ENCODE results near the gene CACNB1.

Gene CACNB1

DNA sequence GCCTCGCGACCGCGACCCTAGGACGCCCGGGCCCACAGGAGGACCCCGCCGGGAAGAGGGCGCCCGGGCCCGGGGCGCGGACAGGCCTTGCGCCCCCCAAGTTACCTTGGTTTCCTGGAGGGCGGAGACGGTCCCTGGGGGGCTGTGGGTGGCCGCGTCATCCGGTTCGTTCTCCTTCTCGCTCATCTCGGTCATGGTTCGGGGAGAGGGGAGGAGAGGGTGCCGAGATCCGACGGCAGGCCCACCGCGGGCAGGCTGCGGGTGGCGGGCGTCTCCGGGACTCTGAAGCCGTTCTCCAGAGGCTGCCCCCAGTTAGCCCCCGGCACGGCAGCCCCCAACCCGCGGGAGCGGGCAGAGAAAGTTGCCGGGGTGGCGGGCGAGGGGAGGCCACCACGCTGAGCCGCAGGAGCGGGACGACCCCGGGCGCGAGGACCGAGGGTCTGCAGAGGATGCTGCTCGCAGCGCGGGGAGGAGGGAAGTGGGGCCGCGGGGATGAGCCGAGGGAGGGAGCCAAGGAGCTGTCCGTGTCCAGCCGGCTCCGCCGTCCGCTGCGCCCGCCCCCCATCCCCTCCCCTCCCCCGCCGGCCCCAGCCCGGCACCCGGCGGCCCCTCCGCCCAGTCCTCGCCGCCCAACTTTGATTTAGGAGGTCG lies 28.0 kb upstream of the CACNB1 start, which contains the start of gene STAC2:
Gene STAC2, minus strand, starts transcription at position 638 of the 651 bp plus-strand sequence. Its CDS starts 443 bp downstream, at position 195.
- H3K27ac ChIP-seq, result no peak within 1 kb of the TSS
- no peak for TF ChIP-seq ZFX (IDR thresholded peaks at IDR 0.05)
- TF ChIP-seq, protein P1, sequence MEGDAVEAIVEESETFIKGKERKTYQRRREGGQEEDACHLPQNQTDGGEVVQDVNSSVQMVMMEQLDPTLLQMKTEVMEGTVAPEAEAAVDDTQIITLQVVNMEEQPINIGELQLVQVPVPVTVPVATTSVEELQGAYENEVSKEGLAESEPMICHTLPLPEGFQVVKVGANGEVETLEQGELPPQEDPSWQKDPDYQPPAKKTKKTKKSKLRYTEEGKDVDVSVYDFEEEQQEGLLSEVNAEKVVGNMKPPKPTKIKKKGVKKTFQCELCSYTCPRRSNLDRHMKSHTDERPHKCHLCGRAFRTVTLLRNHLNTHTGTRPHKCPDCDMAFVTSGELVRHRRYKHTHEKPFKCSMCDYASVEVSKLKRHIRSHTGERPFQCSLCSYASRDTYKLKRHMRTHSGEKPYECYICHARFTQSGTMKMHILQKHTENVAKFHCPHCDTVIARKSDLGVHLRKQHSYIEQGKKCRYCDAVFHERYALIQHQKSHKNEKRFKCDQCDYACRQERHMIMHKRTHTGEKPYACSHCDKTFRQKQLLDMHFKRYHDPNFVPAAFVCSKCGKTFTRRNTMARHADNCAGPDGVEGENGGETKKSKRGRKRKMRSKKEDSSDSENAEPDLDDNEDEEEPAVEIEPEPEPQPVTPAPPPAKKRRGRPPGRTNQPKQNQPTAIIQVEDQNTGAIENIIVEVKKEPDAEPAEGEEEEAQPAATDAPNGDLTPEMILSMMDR (conservative IDR thresholded peaks at IDR 0.05), result no peak

GRCh38 chr17:39224778-39225307 lies 27.4 kb upstream of the CACNB1 start:
- H3K27ac ChIP-seq, result no peak overlapping the region
- TF ChIP-seq, protein P1 (conservative IDR thresholded peaks at IDR 0.05), result no peak
- no peak for TF ChIP-seq ZFX (IDR thresholded peaks at IDR 0.05)

DNA sequence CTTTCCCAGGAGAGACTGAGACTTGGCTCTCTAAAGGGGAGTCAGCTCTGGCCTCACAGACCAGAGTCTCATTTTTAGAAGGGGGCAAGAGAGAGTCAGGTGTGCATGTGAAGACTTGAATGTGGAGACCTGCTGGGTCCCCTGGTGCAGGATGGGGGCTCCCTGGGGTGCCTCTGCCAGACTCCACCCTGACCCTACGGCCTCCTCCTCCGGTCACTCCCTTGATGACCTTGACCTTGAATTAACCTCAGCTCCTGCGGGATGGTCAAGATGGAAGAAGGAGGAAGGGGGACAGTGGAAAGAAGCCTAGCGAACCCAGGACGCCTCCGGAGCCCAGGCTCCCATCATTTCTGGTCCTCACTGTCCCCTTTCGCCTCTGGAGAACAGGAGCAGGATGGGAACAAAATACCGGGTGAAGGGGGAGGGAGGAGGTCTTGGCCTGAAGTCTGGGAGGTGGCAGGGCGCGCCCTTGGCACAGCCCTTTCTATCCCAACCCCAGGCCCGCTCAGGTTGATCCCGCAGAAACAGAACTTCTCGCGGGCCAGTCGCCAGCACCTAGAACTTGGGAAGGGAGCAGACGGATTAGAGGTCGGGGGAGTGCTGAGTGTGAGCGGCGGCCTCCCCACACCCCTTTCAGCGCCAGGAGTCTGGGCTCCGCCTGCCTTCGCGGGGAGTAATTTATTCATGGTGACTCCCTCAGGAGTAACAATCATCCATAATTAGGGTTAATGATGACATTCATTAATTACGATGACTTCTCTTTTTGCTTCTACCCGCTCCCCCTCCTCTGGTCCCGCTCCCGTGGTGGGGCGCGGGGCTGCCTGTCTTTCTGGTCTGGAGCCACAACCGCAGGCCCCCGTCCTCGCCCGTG lies 26.7 kb upstream of the CACNB1 start:
- no peak for TF ChIP-seq ZFX (IDR thresholded peaks at IDR 0.05)
- TF ChIP-seq, protein P1 (conservative IDR thresholded peaks at IDR 0.05), result no peak
- no peak overlapping the region for H3K27ac ChIP-seq

GRCh38 chr17:39222866-39223834 lies 25.7 kb upstream of the CACNB1 start:
- TF ChIP-seq ZFX (IDR thresholded peaks at IDR 0.05), result no peak
- TF ChIP-seq, protein P1 (conservative IDR thresholded peaks at IDR 0.05), result no peak
- no peak overlapping the region for H3K27ac ChIP-seq

DNA sequence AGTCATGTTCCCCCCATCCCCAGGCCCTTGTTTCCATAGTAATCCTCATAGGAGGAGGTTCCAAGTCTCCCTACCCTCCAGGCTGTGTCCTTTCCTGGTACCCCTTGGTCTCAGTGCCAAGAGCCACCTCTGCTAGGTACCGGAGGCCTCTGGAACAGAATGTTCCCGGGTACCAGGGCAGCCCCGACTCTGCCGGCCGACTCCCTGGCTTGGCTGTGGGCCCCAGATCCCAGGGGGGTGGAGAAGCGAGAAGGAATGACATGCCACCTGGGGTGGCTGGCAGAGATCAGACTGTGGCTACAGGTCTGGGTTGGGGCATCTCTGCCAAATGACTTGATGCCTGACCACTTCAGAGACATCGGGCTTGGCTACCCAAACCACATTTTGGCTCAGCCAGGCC lies 24.7 kb upstream of the CACNB1 start:
- no peak overlapping the region for H3K27ac ChIP-seq
- TF ChIP-seq, protein P1 (conservative IDR thresholded peaks at IDR 0.05), result no peak
- TF ChIP-seq ZFX (IDR thresholded peaks at IDR 0.05), result no peak

DNA sequence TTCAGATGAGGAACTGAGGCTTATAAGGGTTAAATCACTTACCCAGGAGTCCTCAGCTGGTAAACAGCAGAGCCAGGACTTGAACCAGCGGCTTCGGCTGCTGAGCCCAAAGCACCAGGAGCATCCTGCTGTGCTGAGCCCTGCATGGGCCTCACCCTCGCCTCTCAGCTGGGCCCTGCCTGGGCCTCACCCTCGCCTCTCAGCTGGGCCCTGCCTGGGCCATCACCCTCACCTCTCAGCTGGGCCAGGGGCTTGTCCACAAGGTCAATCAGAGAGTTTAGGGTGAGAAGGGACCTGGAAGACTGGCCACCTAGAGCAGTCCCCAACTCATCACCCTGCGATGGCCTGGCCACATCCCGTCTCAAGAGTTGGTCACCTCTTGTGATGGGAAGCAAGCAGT lies 24.1 kb upstream of the CACNB1 start:
- H3K27ac ChIP-seq, result no peak overlapping the region
- TF ChIP-seq ZFX (IDR thresholded peaks at IDR 0.05), result no peak

DNA sequence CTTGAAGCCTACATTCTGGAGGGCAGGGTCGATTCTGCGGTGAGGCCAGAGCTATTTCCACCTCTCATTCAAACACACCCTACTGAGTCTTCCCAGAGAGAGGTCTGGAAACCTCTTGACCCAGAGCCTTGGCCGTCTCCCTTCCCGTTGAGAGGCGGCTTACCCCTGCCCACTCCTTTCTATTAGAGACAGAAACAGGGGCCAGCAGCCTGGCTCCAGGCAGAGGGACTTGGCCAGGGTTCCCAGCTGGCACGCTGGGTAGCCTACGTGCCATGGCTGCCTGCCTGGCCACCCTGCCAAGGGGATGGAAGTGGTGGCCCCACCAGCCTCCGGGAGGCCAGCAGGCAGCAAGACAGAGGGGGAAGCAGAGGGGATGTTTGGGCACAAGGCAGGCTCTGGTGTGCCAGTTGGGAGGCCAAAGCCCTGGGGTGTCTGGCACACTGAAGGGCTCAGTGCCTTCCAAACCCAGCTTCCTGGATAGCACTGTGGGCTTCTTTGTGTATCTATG lies 22.2 kb upstream of the CACNB1 start:
- TF ChIP-seq, protein P1 (conservative IDR thresholded peaks at IDR 0.05), result no peak
- TF ChIP-seq ZFX (IDR thresholded peaks at IDR 0.05), result no peak
- H3K27ac ChIP-seq, result no peak overlapping the region
